ENCODE results near the gene ST3GAL3.
"Not testable (repeated sequence)": the region's sequence is repeated elsewhere in the genome, so short reads cannot be mapped to it uniquely, and the experiment has no call there.

ST3GAL3 gene

DNA sequence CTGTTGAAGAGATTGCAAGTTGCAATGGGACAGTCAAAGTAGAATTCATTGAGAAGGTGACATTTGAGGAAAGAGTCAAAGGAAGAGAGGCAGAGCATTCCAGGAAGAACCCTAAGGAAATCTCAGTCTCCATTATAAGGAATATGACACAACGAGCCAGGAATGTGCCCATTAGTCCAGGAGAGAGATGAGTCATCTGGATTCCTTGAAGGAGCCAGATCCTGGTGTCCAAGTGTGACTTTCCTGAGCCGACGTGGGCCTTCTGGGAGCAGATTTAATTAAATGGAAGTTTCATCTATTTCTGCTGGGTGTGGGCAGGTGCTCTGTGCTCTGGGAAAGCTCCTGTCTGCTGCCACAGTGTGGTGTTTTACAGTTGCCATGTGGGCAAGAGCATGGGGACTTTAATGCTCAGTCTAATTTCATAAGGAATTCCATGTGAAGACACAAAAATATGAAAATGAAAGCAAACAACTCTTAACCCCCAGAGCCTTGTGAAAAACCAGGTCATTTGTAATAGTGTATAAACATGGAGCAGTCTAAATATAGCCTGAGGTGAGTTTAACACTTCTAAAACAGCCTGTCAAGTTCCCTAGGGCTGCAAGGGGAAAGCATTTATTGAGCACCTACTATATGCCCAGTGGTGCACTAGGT, 114.8 kb downstream of the ST3GAL3 start:
- no peak for DNase-seq

DNA sequence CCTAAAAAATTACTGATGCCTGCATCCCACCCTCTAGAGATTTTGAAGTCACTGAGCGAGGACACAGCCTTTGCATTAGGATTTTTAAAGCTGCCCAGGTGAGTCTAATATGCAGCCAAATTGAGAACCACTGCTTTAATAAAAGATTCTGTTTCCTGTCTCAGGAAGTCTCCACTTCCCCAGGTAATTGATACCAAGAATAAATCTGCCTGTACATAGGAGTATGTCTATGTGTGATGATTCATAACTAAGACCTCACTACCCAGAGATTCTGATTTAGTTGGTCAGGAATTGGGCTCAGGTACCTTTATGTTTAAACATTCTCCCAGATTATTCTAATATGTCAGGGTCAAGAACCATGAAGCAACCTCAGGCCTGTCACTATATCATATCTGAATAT, 117.5 kb downstream of the ST3GAL3 start:
- no peak for DNase-seq

DNA sequence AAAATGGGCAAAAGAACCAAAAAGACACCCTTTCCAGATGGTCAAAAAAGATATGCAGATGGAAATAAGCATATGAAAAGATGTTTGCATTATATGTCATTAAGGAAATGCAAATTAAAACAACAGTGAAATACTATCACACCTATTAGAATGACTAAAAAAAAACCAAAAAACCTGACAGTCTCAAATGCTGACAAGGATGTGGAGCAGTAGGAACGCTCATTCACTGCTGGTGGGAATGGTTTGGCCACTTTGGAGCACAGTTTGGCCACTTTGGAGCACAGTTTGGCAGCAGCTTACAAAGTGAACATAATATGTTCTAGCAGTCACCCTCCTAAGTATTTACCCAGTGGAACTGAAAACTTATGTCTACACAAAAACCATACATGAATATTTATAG, 121.2 kb downstream of the ST3GAL3 start:
- DNase-seq = no peak

DNA sequence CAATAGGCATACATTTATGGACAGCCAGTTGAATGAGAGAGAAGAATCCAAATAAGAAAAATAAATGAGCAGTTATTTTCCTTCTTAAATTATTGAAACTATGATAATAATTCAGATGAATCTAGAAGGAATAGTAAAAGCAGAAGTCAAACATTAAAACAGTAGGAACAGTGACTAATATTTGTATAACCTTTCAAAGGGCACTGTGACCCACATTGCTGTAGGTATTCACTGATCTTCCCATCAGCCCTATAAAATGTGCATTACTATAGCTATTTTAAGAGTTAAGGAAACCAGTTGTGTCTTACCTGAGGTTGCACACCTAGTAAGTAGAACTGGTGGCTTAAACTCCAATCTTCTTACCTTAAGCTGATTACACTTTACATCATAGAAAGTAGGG, 123.5 kb downstream of the ST3GAL3 start:
- no peak for DNase-seq

DNA sequence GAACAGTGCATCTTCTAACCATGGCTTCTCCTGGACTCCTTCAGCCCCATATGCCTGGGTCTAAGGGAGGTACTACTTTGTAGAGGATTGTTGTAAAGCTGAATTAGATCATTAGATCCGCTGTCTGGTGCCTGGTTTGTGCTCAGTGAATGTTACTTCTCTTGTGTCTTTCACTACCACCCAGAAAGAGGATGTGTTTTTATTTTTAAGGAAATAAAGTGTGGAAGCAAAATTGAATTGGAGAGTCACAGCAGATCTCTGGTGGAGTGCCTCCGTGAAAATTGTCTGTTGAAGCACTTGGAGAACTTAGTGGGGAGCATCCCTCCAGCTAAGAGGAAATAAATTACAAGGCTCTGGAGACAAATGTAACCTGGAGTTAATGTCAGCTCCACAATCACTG, 124.5 kb downstream of the ST3GAL3 start:
- DNase-seq = no peak

DNA sequence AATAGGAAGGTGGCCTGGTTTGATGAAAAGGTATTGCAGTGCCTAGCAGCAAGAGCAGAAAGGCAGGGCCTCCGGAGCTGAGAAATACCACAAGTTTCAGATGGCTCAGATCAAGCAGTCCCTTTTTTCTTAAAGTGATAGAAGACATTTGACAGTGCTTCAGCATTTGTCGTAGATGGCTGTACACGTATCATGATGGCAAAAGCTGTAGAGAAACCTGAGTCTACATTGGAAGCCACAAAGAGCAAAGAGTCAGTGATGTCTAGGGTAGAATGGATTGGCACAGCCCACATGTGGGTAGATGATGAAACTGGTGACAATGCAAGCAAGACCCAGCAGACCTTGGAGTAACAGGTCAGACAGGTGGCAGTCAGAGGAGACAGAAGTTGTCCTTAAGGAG, 124.9 kb downstream of the ST3GAL3 start:
- no peak for DNase-seq

DNA sequence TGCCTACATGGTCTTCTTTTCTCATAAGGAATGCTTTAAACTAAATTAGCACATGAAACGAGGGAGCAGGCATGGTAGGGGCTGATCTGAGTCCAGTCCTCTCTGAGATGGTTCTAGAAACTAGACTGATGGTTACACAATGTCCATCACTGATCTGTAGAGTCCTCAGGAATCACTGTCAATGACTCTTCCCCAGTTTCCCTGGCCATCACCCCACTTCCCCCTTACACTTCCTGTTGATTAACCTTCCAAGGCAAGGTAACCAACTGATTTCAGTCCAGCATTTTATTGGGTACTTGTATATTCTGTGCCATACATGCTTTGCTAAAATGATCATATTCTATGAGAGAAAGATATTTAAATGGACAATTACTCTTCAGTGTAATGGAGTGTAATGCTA, 125.7 kb downstream of the ST3GAL3 start:
- no peak for DNase-seq

DNA sequence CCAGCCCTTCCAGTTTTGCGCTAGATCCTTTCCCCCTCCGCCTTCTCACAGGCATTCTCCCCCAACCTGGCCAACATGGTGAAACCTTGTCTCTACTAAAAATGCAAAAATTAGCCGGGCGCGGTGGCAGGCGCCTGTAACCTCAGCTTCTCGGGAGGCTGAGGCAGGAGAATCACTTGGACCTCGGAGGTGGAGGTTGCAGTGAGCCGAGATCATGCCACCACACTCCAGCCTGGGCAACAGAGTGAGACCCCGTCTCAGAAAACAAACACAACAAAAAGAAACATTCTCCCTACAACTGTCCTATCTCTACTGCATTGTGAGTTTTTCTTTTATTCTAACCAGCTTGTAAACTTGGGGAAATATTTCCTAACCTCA, 126.6 kb downstream of the ST3GAL3 start:
- DNase-seq = not testable (repeated sequence)

DNA sequence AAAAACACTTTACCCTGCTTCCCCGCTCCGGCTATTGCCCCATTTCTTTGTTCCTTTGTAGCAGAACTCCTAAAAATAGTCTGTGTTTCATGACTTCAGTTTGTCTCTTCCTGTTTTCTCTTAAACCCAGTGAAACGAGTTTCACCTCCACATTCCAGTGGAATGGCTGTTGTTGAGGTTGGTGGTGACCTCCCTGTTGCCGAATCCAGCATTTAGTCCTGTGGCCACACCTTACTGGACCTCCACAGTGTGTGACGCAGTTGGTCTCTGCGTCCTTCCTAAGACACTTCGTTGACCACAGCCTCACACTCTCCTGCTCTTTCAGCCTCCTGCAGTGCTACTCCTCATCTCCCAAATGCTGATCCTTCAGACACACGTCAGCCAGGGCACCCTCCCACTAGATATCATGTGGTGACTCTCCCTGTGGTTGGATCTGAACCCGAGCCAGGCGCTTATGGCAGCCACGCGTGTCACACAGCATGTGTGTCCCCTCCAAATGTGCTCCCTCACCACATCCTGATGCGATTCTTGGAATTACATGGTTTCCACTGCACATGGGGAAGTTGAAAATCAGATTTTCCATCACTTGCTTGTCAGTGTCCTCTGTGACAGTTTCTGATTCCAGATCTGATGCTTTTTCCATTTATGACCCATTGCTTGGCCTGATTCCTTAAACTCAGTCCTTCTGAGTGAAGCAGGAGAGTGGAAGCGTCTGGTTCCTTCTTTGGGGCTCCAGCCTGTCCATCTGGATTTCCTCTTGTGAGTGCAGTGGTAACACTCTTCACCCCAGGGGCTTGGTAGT, 127.1 kb downstream of the ST3GAL3 start:
- DNase-seq = peak in 1 of 14 donors; percentile 18

DNA sequence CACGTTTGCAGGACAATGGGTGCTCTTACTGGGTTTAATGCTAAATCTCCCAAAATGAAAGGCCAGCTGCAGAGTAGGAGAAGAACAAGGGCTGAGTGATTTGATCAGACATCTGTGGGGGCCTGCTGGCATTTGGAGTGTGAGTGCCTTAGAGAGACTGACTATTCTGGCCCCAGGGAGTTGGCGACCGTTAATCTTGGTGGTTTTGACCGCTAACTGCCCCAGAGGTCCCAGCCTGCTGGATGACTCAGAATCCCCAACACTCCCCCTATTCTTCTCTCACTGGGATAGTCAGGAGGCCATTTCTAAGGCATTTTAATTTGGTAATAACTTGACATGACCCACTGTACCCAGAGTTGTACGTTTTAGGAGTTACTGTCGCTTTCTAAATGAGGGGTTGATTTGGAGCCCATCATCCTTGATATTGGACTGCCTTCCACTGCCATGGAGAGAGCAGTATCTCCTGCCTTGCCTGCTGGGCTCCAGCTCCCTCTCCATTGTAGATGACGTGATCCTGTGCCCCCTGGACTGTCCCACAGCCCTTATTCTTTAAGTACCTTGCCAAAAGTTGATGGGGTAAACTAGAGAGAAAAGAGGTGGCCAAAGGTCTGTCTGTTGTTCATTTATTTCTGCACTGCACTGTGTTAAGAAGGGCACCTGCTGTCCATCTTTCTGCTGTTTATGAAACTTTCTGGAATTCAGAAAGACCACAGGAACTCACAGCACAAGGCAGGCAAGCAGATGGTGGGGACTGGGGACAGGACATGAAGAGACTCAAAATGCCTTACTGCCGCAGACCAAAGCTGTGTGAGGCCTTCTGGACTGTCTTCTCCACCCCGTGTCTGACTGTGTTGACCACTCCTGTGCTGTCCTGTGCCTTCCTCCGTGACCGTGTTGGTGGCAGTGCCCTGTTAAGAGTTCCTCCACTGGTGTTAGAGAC, 128.0 kb downstream of the ST3GAL3 start:
- DNase-seq = peak in 1 of 14 donors; percentile 17

DNA sequence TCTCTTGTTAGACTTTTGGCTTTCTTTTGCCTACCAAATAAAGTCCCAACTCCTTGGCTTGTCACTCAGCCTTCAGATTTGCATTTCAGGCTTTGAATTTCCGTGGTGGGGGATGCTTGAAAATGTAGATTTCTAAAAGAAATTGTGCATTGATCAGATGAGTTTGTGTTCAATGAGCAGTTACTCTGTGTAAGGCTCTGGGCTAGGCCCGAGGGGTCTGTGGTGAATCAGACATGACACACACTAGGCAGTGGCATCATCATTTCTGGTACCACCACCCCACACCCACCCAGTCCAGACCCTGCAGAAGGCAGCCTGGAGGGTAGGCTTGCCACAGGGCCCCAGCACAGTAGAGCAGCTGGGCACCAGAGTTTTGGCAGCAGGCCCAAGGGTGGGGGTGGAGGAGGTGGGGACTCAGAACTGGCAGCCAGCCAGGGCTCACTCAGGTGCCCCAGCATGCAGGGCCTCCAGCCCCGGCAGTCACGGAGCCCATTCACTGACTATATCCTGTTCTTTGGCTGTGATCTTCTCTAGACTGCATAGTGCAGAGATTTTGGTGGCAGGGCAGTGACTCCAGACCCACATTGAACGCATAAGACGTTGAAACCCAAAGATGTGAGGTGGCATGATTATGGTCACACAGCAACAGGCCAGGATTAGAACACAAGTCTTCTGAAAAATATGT, 129.1 kb downstream of the ST3GAL3 start:
- DNase-seq = peak in 2 of 14 donors; percentile 38 to 39

DNA sequence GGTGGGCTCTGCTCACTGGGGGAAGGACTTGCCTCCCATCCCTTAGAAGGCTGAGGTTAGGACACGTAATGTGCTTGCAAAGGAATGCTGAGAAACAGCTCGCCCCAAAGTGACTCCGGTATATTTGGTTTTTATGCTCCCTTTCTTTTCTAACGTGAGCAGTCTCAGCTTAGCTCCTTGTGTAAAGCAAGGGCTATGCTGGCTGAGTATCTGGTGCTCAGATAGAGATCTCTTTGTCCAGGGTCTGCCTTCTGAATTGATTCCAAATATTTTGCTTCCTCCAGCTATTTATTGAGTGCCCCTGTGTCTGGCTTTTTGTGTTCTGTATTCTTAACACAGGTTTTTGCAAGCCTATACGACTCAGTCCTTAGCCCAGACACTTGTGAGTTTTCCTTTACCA, 131.7 kb downstream of the ST3GAL3 start:
- DNase-seq = no peak

DNA sequence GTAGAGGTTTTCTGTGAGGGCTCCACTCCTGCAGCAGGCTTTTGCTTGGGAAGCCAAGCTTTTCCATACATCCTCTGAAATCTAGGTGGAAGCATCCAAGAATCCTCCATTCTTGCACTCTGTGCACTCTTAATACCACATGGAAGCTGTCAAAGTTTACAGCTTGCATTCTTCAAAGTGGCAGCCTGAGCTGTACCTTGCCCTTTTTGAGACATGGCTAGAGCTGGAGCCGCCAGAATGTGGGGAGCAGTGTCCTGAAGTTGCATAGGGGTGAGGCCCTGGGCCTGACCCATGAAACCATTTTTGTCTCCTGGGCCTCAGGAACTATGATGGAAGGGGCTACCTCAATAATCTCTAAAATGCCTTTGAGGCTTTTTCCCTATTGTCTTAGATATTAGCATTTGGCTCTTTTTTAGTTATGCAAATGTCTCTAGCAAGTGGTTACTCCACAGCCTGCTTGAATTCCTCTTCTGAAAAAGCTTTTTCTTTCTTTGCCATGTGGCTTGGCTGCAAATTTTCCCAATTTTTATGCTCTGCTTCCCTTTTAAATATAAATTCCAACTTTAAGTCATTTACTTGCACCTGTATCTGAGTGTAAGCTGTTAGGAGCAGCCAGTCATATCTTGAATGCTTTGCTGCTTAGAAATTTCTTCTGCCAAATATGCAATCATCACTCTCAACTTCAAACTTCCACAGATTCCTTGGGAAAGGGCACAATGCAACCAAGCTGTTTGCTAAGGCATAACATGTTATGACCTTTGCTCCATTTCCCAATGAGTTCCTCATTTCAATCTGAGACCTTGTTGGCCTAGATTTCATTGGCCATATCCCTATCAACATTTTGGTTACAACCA, 134.2 kb downstream of the ST3GAL3 start:
- no peak for DNase-seq

DNA sequence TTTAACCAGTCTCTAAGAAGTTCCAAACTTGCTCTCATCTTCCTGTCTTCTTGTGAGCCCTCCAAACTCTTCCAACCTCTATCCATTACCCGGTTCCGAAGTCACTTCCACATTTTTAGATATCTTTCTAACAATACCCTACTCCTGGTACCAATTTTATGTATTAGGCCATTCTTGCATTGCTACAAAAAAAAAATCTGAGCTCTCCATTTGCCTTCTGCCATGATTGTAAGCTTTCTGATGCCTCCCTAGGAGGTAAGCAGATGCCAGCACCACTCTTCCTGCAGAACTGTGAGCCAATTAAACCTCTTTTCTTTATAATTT, 134.8 kb downstream of the ST3GAL3 start:
- no peak for DNase-seq

DNA sequence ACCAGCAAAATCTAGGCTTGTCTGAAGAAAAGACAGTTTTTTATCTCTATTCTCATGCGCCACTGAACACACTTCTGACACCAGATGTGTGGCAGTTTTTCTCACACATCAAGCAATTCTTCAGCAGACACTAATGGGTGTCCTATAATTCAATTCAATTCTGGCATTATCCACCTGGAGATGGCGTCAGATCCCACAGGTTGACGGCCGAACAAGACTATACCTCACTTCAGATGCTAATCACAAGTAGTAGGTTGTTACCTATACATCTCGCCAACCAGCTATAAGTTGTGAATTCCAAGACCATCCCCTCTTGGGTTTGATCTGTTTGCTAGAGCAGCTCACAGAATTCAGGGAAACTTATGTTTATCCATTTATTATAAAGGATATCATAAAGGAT, 136.3 kb downstream of the ST3GAL3 start:
- DNase-seq = no peak

DNA sequence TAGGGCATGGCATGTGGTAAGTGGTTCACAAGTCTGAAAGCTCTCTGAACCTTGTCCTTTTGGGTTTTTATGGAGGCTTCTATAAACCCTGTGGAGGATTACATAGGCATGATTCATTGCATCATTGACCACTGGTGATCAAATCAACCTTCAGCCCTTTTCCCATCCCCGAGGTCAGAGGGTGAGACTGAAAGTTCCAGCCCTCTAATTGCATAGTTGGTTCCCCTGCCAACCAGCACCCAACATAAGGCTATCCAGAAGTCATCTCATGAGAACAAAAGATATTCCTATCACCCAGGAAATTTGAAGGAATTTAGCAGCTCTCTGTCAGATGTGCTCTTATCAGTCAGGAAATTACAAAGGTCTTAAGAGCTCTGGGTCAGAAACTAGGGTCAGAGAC, 136.8 kb downstream of the ST3GAL3 start:
- DNase-seq = no peak

DNA sequence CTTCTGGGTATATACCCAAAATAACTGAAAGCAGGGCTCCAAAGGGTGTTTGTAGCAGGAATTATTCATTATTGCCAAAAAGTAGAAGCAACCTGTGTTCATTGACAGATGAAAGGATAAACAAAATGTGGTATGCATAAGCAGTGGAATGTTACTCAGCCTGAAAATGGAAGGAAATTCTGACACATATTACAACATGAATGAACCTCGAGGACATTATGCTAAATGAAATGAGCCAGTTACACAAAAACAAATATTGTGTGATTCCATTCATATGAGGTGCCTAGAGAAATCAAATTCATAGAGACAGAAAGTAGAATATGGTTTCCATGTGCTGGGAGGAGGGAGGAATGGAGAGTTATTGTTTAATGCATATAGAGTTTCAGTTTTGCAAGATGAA, 140.0 kb downstream of the ST3GAL3 start:
- no peak for DNase-seq

DNA sequence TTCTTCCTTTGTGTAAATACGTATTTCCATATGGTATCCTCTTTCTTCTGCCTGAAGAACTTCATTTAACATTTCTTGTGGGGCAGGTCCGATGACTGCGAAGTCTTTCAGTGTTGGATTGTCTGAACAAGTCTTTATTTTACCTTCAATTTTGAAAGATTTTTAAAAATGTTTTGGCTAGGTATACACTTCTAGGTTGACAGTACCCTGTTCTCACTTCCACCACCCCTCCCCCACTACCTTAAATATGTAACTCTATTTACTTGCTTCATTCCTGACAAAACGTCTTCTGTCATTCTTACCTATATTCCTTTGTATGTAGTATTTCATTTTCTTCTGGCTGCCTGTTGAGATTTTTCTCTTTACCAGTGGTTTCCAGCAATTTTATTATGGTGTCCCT, 140.5 kb downstream of the ST3GAL3 start:
- DNase-seq = no peak

DNA sequence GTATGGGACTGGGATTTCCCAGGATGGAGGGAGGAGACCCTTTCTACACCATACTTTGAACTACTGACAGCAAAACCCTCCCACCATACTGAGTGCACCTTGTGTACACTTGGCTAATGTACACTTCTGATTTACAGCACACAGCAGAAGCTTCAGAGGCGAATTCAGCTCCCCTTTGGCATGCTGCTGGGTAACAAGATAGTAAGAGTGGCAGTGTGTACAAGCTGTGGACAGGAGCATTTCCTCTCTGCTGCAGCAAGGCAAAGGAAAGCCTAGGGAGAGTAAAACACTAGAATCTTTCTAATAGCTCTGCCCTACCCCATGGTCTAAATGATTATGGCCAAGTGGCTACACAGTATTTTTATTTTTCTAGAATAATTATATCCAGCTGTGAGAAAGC, 142.3 kb downstream of the ST3GAL3 start:
- no peak for DNase-seq

DNA sequence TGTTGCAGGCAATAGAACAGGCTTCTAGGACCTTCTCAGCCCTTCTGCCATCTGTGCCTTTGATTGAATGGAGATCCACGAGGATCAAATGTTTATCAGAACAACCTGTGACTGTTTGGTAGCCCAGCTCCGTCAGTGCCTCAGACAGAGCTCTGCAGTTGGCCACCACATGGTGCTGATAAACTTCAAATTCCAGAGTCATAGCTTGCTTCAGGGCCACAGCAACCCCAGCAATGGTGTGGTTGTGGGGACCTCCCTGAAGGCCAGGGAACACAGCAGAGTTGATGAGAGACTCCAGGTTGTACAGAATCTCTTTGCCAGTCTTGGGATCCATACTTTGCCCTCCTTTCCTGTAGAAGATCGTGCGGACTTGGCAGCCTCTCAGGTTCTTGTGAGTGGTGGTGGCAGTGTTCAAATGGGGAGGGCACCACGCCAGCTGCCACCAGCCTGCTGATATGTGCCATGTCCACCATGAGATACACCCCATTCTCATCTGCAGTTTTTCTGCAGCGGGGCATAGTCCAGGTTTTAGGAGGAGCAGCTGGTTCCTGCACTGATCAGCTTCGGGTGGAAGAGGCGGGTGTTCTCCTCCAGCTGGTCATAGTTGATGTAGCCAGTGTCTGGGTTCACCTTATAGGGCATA, 143.4 kb downstream of the ST3GAL3 start:
- DNase-seq = no peak

All from C1 segment of cervical spinal cord (tissue), 14 donors.